Loucy (cell line): Measurements from ENCODE around the gene ASIC2.

Experiments used
- CTCF ChIP-seq: fragments of 200-600 bp; sonication (generic); conservative IDR thresholded peaks from 2 replicates; pipeline ENCODE4 v1.5.1; 2014; ENCODE audit warnings: mild to moderate bottlenecking, antibody characterized with exemption, low read length
- EZH2phosphoT487 ChIP-seq: fragments of 200-600 bp; IDR thresholded peaks from 2 replicates; pipeline ENCODE4 v1.6.1; 2018; ENCODE audit warnings: antibody characterized with exemption, mild to moderate bottlenecking, moderate library complexity, borderline replicate concordance

- TF ChIP-seq EZH2phosphoT487 (no peak), CTCF (no peak)
Observed at GRCh38 chr17:33204156-33204555, 88.9 kb downstream of the ASIC2 start.
